NK-92 treated with Interleukin-12 subunit alpha and Interleukin-12 subunit beta, amount 100 ng/mL, for 24 hours (cell line): Measurements from ENCODE around the gene TEX54.
"Not testable (repeated sequence)": the region's sequence is repeated elsewhere in the genome, so short reads cannot be mapped to it uniquely, and the experiment has no call there.

ENCODE experiments used
- DNase-seq: peaks from one replicate; lab custom pipeline; 2025; lab: John Stamatoyannopoulos, UW

Gene TEX54

DNA sequence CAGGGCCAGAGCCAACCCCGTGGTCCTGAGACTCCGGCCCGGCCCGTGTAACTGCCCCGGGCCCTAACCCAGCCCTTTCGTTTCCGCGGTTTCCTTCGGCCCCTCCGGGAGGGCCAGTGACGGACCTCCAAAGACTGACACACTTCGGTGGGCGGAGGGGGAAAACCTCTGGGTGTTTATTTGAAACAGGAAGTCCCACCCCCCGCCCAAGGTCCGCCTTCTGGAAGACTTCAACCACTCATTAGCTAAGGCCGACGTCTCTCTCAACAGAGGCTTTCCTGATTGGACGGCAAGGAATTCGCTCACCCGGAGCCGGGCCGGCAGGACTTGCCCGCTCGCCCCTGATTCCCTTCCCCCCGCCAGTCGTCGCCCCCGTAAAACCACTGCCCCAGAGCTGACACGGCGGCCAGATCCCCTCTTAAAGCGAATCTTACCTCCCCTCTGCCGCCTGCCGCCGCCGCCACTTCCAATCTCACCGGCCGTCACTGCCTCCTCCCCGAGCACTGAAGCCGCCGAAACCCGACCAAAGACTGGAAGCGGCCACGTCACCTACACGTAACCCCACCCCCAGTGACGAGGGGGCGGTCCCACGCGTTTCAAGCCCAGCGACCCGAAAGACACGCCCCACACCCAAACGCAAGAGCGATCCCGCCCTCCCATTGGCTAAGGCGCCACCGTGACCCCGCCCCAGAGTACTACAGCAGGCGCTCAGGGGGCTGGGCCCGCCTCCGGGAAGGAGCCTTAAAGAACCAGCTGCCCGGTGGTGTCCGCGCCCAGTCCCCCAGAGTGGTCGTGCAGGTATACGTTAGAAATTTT is 913 bp downstream of the TEX54 start, which contains the start of gene STX5:
Gene STX5, minus strand, starts transcription at position 532 of the 816 bp plus-strand sequence. CDS start 808 bp downstream, outside the sequence.
- peak; percentile 99 for DNase-seq

DNA sequence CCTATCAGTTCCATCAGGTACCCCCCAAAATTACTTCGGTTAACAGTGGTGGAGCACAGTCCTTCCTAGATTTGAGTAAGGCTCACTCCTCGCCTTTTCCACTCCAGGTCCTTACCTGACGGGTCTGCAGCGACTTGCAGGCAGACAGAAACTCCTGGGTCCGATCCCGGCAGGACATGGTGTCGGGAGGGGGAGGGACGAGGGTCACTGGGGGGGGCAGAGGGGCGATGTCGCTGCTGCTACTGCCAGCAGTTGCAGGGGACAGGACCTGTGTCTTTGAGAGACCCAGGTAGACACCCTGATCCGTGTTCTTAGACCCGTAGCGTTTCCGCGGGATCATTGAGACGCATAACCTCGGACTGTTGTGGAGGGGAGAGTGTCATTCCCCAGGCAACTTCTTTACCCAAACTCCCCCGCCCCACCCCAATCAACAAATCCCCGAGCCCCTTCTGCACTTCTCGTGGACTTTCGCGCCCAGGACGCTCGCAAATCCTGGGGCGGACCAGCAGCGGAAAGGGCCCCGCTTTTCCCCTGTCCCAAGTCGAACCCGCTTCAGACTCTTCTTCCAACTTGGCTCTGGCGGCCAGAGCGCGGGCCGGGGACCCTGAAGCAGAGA is 1.6 kb downstream of the TEX54 start:
- no peak for DNase-seq

DNA sequence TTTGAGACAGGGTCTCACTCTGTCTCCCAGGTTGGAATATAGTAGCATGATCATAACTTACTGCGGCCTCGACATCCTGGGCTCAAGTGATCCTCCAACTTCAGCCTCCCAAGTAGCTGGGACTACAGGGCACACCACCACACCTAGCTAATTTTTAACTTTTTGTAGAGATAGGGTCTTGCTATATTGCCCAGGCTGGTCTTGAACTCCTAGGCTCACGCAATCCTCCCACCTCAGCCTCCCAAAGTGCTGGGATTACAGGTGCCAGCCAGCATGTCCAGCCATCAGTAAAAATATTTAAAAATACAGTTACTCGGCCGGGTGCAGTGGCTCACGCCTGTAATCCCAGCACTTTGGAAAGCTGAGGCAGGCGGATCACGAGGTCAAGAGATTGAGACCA is 4.5 kb downstream of the TEX54 start:
- DNase-seq, result not testable (repeated sequence)

DNA sequence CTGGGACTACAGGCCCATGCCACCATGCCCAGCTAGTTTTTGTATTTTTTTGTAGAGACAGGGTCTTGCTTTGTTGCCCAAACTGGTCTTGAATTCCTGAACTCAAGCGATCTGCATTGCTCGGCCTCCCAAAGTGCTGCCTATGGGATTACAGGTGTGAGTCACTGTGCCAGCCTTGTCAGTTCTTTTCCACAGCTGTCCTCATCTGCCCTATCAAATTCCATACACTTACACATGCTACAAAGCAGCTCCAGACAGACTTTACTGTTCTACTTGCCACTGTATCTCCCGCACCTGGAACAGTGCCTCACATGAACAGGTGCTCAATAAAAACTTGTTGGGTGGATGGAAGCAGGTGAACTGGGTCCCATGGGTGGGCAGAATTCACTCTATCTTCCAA is 9.0 kb downstream of the TEX54 start:
- no peak for DNase-seq

DNA sequence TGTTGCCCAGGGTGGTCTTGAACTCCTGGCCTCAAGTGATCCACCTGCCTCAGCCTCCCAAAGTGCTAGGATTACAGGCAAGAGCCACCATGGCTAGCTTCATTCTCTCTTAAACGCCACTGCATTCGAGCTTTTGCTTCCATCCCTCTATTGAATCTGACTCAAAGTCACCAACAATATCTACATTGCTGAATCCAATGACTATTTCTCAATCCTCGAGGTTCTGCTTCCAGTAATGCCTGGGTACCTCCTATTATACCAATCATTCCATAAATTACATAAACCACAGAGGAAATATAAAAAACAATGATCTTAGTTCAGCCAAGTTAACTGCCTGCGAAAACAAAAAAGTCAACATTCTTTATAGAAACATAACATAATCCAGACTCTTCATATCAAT is 15.5 kb downstream of the TEX54 start:
- DNase-seq, result no peak

DNA sequence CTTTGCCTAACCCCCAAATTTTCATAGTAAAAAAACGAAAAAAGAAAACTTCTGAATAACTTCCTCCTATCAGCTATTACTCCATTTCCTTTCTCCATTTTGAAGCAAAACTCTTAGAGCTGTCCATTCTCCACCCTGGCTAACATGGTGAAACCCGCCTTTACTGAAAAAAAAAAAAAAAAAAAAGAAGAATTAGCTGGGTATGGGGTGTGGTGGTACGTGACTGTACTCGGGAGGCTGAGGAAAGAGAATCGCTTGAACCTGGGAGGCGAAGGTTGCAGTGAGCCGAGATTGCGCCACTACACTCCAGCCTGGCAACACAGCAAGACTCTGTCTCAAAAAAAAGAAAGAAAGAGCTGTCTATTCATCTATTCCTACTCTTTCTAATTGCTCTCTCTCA is 16.1 kb downstream of the TEX54 start:
- no peak for DNase-seq

DNA sequence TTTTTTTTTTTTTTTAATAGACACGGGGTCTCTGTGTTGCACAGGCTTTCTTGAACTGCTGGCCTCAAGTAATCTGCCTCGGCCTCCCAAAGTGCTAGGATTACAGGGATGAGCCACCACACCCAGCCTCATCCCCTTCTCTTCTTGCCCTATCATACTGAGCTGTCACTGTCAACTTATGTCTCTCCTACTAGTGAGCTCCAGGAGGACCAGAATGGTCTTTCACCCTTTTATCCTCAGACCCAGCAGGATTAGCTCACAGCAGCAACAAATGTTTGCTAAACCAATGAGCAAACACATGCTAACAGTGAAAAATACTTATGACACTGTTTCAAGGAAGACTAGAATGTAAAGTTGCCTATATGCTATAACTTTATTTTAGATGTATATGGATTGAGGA is 21.0 kb downstream of the TEX54 start:
- DNase-seq, result no peak

DNA sequence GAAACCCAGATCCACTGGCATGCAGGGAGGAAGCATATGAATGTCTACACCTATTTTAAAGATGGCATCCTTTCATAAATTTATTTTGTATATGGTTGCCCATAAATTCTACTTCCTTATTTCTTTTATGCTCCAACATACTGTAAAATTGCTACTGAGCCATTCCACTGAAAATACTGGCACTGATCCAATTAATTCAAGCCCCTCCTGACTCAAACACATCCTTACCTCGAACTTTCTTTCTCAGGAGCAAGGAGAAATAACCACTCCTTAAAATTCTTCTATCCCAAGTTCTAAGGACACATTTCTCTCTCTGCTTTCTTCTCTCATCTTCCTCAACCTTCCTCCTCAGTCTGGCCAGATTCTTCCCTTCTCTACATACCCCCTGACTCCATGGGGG is 21.9 kb downstream of the TEX54 start:
- DNase-seq, result no peak

DNA sequence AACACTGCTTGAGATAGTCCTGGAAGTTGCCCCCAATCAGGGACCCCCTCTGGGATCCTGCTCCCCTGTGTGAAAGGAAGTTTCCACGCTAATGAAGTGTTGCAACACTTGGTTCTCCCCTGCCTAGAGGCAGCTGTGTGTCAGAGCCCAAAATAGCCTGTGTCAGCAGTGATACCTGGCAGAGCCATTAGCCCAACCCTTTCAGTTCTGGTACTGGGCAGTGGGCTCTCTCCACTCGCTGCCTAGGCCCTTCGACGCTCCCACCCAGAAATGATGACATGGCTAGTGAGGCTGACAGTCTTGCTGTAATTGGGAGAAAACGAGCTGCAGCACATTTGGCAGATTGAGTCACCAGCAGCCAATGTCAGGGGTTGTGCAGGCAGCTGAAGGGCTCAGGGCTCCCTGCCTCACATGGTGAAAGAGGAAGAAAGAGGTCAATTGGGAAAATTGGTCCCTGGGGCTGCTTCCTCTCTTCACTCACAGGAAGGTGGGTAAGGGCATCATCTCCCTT is 26.0 kb downstream of the TEX54 start:
- DNase-seq, result peak; percentile 40

DNA sequence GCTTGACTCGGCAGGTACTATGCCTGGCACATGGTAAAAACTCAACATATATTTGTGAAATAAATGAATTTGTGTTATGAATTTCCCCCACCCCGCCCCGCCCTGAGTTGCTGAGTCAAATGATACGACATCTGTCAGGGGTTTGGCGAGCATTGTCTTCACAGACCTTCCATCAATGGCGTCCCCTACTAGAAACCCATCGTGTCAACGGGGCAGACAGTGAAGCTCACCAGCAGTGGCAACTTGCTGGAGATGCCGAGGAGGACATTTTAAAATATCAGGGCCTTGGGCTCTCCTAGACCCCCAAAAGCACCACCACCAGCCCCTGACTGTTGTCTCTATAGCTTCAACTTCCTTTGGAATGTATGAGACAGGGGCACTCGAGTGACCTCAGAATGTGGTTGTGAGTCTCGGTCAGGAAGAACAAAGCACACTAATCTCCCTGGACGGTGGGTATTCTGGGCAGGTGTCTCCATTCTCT is 26.6 kb downstream of the TEX54 start:
- peak; percentile 34 for DNase-seq

DNA sequence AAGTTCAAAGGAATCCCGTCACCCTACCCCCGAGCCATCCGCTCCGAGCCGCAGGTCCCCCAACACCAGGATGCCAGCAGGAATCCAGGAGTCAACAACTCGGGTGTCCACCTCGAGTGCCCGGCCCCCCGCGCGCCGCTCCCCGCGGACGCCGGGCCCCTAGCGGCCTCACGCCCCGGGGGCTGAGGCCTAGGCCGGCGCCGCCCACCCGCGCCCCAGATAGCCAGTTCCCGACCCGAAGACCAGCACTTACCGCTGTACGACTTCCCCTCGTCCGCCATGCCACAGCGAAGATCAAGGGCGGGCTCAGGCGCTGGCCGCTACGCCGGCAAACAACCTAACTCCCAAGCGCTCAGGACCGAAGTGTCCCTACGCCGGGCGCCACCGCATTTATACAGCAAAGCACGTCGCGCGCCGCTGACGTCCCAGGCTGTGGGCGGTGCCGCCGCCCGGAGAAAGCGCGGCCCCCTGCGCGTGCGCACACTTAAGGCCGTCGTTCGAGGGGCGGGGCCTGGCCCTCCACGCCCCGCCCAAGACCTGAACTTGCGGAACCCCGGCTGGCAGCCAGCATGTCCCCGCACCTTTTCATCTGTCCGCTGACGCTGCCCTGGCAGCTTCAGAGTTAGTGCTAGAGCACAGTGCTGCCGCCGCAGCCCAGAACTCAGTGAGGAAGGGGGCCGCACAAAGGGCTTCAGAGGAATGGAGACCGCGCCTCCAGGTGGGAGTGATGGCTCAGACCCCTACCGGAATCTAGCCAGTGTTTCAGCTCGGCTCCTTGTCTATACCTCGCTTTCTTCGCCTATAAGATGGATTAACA is 27.4 kb downstream of the TEX54 start, which contains the start of gene NXF1:
Gene NXF1, minus strand, starts transcription at position 365 of the 817 bp plus-strand sequence. Its CDS starts 84 bp downstream, at position 281.
- peak; percentile 92 for DNase-seq

DNA sequence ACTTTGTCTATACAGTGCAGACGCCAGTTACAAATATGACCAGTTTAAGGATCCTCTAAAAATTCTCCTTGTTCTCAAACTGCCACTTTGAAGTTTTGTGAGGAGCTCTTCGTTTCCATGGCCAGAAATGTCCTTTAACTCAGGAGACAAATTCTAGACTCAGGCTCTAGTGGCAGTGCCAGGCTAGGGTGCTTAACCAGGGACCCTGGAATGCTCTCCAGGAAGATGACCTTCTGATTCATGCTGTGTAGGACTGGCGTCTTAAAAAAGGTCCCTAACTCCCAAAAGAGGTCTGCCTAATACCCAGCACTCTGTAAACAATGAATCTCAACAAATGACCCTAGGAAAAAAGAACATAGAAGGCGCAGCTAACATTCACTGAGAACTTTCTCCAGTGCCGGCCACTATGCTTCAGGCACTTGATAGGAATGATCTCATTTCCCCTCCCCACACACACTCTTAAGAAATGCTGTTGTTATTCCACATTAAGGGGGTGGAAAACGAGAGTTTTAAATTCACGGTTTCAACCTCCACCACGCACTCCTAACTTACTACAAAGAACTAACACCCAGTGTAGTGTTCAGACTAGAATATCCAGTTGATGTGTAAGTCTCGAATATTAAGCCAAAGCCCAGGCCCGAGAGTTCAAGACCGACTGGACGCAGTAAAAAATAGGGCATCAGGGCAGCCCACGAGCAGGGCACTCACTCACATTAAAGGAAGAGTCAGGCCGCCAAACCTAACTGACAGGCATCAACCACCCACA is 28.1 kb downstream of the TEX54 start:
- no peak for DNase-seq

DNA sequence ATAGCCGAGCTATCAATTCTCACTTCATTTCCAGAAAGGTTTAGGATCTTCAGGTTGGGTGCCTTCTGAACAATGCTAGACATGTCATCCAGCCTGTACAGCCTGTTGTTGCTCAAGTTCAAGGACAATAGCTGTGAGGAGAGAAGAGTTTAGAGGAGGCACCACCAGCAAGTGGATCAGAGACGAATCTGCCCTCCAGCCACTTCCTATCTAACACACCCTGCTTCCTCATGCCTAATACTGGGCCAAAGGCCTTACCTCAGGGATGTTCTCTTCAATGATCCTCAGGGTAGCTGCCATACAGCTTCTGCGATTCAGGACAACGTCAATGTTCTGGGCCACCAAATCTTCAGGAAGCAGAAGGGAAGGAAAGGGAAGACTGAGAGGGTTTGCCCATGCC is 31.6 kb downstream of the TEX54 start:
- DNase-seq, result no peak

DNA sequence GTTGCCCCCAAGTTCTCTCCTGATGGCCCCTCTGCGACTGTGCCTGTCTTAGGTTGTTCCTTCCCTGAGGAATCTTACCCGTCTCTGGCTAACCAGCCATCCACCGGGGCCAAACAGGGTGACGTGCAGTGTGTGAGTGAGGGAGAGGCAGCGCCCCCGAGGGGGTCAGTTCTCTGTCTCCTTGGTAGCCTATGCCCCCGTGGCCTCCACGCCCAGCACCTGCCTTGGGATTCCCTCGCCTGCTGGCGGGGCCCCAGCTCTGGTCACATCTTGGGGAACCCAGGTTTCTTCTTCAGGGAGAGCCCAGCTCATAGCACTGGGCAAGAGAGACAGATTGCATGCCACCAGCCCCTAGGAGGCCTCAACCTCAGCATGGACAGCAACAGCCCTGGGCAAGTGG is 33.2 kb downstream of the TEX54 start:
- DNase-seq, result no peak

DNA sequence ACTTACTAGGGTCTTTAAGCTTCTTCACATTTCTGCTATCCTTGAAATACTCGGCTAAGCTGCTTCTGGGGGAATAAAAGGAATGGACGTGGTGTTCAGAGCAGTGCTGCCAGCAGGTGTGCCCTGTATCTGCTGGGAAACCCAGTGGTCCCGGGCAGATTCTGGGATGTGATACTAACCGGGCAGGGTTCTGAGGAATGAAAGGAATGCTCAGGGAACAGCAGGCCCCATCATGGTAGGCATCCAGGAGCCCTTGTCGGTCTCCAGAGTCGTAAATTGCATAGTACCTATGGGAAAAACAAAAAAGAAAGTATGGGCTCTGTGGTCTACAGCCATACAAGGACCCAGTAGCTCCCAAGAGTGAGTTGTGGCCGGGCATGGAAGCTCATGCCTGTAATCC is 36.4 kb downstream of the TEX54 start:
- no peak for DNase-seq

DNA sequence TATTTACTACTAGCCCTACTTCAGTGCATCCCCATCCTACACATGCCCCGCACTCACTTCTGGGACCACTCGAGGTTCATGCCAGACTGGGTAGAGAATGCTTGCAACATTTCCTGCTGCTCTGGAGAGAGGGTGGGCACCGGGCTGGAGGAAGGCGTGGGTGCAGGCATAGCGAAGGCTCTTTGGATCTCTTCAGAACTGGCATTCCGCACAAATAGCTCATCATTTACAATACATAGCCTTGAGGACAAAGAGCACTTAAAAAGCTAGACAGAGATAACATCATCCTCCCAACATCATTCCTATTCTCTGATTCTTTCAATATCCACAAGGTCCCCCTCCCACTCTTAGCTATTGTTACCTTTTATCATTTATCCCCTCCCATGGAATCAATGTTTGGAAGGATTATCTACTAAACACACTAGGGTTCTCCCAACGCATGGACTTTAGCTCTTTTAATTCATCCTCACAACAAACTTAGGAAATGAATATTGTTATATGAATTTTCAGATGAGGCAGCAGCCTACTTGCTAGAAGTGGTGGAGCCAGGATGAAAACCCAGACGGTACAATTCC is 38.4 kb downstream of the TEX54 start:
- DNase-seq, result no peak

DNA sequence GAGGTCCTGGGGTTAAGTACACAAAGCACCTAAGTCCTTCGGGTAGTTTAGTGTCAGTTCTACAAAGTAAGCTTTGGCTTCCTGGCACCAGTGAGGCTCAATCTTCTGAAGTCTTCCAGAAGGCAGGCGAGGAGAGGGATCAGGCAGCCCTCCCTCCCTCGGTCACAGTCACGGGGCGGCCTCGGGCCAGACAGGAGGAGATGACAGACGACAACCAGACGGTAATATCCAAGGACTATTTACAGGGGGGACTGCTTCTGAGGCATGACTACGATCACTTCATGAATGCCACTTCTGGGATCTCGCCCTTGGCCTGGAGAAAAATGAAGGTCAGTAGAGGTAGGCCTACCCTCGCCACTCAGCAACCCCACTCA is 40.5 kb downstream of the TEX54 start:
- no peak for DNase-seq

DNA sequence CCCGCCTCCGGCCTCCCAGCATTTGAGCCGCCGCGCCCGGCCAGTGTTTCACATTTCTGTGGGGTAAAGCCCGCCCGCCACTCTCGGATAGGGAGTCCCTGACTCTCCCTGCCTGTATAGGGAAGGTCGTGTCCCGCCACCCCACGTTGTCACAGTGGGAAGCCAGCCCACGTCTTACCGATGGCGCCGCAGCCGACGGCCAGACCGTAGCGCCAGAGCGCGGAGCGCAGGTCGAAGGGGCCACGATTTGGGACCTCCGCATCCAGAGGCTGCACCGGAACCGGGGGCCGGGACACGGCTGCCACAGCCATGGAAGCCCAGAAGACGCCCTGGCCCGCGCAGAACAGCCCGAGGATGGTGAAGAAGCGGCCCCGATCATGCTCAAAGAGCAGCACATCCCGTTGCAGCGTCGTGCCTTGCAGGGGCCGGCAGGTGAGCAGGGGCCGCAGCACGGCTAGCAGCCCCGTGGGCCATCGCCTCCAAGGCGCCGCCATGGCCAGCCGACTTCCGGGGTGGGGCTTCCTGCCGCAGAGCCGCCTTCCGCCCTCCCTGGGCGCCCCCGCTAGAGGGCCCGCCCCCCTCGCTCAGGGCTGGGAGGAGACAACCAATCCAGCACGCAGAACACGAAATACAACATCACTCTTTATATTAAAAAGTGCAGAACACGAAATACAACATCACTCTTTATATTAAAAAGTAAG is 41.0 kb downstream of the TEX54 start, which contains the start of gene TMEM223:
Gene TMEM223, minus strand, starts transcription at position 506 of the 701 bp plus-strand sequence. Its CDS starts 12 bp downstream, at position 494.
- DNase-seq, result peak; percentile 68

DNA sequence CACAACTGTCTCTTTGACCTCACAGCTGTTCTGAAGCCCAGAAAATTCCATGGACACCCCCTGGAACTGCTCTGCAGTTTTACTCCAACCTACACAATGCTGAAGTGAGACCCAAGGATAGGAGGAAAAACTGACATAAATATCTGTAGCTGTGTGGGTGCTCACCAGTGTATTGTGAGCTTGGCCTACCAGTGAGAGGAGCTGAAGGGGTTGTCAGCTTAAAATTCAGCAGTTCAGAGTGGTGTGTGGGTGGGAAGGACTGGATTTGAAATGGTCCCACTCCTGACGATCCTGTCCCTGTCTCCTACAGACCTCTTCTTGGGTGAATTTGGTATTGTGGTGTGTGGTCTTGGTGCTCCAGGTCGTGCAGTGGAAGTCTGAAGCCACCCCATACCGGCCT is 43.1 kb downstream of the TEX54 start:
- DNase-seq, result no peak

DNA sequence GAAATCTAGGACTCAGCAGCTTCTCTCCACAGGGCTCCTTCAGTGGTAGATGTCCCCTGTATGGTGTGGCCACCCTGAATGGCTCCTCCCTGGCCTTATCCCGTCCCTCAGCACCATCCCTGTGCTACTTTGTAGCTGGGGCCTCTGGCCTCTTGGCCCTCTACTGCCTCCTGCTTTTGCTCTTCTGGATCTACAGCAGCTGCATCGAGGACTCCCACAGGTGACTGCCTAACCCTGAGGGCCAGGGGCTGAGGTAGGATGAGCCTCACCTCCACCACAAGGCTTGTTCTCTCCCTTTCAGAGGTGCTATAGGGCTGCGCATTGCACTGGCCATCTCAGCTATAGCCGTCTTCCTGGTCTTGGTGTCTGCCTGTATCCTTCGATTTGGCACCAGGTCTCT is 43.6 kb downstream of the TEX54 start:
- no peak for DNase-seq
